A673 (cell line): ENCODE measurements around the gene CEACAM21.

Experiments used
- EZH2 ChIP-seq: fragments of 200-600 bp; sonication (generic); IDR thresholded peaks from 2 replicates; pipeline ENCODE4 v1.6.1; 2017; ENCODE audit warnings: borderline replicate concordance, low read depth, mild to moderate bottlenecking, mixed read lengths, antibody characterized with exemption, low read length; ENCODE audit not compliant: poor library complexity, severe bottlenecking
- TF ChIP-seq, protein P1 (sequence below): fragments of 300-800, 200-600 bp; sonication (generic); conservative IDR thresholded peaks from 2 replicates; pipeline ENCODE4 v1.5.1; 2017; ENCODE audit warnings: low read depth, mild to moderate bottlenecking, antibody characterized with exemption, low read length, moderate library complexity, mixed read lengths

DNA sequence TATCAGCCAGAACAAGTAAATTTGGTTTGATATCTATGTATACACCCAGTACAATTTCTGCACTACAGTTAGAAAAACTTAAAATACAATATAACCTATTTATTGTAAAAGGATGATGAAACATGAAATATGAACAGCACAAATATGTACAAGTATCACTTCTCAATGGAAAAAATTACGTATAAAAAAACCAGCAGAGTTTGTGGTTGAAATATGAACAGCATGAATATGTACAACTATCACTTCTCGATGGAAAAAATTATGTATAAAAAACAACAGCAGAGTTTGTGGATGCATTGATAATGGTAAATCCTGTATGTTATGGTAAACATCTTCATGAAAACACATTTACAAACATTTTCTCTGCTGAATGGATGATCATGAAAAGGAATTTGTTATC, 32.4 kb upstream of the CEACAM21 start:
- TF ChIP-seq, protein P1, sequence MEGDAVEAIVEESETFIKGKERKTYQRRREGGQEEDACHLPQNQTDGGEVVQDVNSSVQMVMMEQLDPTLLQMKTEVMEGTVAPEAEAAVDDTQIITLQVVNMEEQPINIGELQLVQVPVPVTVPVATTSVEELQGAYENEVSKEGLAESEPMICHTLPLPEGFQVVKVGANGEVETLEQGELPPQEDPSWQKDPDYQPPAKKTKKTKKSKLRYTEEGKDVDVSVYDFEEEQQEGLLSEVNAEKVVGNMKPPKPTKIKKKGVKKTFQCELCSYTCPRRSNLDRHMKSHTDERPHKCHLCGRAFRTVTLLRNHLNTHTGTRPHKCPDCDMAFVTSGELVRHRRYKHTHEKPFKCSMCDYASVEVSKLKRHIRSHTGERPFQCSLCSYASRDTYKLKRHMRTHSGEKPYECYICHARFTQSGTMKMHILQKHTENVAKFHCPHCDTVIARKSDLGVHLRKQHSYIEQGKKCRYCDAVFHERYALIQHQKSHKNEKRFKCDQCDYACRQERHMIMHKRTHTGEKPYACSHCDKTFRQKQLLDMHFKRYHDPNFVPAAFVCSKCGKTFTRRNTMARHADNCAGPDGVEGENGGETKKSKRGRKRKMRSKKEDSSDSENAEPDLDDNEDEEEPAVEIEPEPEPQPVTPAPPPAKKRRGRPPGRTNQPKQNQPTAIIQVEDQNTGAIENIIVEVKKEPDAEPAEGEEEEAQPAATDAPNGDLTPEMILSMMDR: no peak
- no peak for TF ChIP-seq EZH2
